ENCODE results near the gene ADAMTS9.

ADAMTS9 gene

GRCh38 chr3:64717872-64718613 is 30.2 kb upstream of the ADAMTS9 start:
- WGBS, 2 donors (ENCODE audit: extremely low coverage in 2 of 2, insufficient read length in 2 of 2, insufficient replicate concordance in 1 of 2) = no CpG with 5 or more reads among the region's 5 CpGs
- no peak overlapping the region for H3K9ac ChIP-seq (ENCODE audit: low read depth, low read length, poor library complexity)
- H3K79me1 ChIP-seq (ENCODE audit: low read depth, low read length) = no peaks in the 10 kb centered on the region
- no peak overlapping the region for H4K91ac ChIP-seq (ENCODE audit: low read depth, low read length, poor library complexity)
- H3K18ac ChIP-seq (ENCODE audit: low read length) = peak overlapping the region; percentile 11
- H3K27me3 ChIP-seq (ENCODE audit: control insufficient read depth in 3 of 3, insufficient read depth in 3 of 3, low read depth in 1 of 3, low read length in 3 of 3) = no peaks in the 10 kb centered on the region
- H3K4ac ChIP-seq (ENCODE audit: low read length) = no peak overlapping the region
- H3K36me3 ChIP-seq (replicated peaks in 1 of 2; ENCODE audit: control insufficient read depth in 2 of 2, insufficient read depth in 2 of 2, low read length in 2 of 2) = no peaks in the 10 kb centered on the region
- no peaks in the 10 kb centered on the region for H3K4me1 ChIP-seq (ENCODE audit: control insufficient read depth in 2 of 2, insufficient read depth in 1 of 2, low read depth in 1 of 2, low read length in 2 of 2)
- no peak overlapping the region for H2BK120ac ChIP-seq (ENCODE audit: low read depth, low read length)
- no peak overlapping the region for H3K23ac ChIP-seq (ENCODE audit: low read depth, low read length, poor library complexity)
- H2BK15ac ChIP-seq (ENCODE audit: low read length) = no peak overlapping the region
- H3K9me3 ChIP-seq (replicated peaks in 1 of 2; ENCODE audit: control insufficient read depth in 2 of 2, insufficient read depth in 1 of 2, low read depth in 1 of 2, low read length in 2 of 2) = no peaks in the 10 kb centered on the region
- DNase-seq (ENCODE audit: low spot score) = no peak
- H3K4me3 ChIP-seq (ENCODE audit: low read length in 2 of 2) = no peak overlapping the region
- H4K8ac ChIP-seq (ENCODE audit: low read depth, low read length) = no peak overlapping the region
- no peak overlapping the region for H3K14ac ChIP-seq (ENCODE audit: low read length)
- H2AK5ac ChIP-seq (ENCODE audit: low read depth, low read length) = no peak overlapping the region
- no peak overlapping the region for H2AFZ ChIP-seq (ENCODE audit: low read length)
- no peak overlapping the region for H2BK5ac ChIP-seq (ENCODE audit: low read length)
- no peak overlapping the region for H2BK12ac ChIP-seq (ENCODE audit: low read length)
- H3K27ac ChIP-seq (replicated peaks; ENCODE audit: low read length) = no peak overlapping the region
- H3K4me2 ChIP-seq (ENCODE audit: insufficient read depth, low read length, poor library complexity, severe bottlenecking) = no peak overlapping the region

GRCh38 chr3:64717411-64717810 is 29.6 kb upstream of the ADAMTS9 start:
- Histone ChIP-seq H3K4me2 (ENCODE audit: insufficient read depth, low read length, poor library complexity, severe bottlenecking) (no peak overlapping the region), H2AK5ac (ENCODE audit: low read depth, low read length) (no peak overlapping the region), H2AFZ (ENCODE audit: low read length) (no peak overlapping the region), H3K36me3 (replicated peaks in 1 of 2; ENCODE audit: control insufficient read depth in 2 of 2, insufficient read depth in 2 of 2, low read length in 2 of 2) (no peaks in the 10 kb centered on the region), H3K18ac (ENCODE audit: low read length) (no peak overlapping the region), H3K79me1 (ENCODE audit: low read depth, low read length) (no peaks in the 10 kb centered on the region), H3K4me3 (ENCODE audit: low read length in 2 of 2) (no peak overlapping the region), H3K4ac (ENCODE audit: low read length) (no peak overlapping the region), H4K91ac (ENCODE audit: low read depth, low read length, poor library complexity) (no peak overlapping the region), H4K8ac (ENCODE audit: low read depth, low read length) (no peak overlapping the region), H3K4me1 (ENCODE audit: control insufficient read depth in 2 of 2, insufficient read depth in 1 of 2, low read depth in 1 of 2, low read length in 2 of 2) (no peaks in the 10 kb centered on the region), H3K14ac (ENCODE audit: low read length) (no peak overlapping the region), H2BK12ac (ENCODE audit: low read length) (no peak overlapping the region), H3K9ac (ENCODE audit: low read depth, low read length, poor library complexity) (no peak overlapping the region), H2BK120ac (ENCODE audit: low read depth, low read length) (no peak overlapping the region), H2BK5ac (ENCODE audit: low read length) (no peak overlapping the region), H3K27ac (replicated peaks; ENCODE audit: low read length) (no peak overlapping the region), H3K27me3 (ENCODE audit: control insufficient read depth in 3 of 3, insufficient read depth in 3 of 3, low read depth in 1 of 3, low read length in 3 of 3) (no peaks in the 10 kb centered on the region), H3K23ac (ENCODE audit: low read depth, low read length, poor library complexity) (no peak overlapping the region), H2BK15ac (ENCODE audit: low read length) (no peak overlapping the region), H3K9me3 (replicated peaks in 1 of 2; ENCODE audit: control insufficient read depth in 2 of 2, insufficient read depth in 1 of 2, low read depth in 1 of 2, low read length in 2 of 2) (no peaks in the 10 kb centered on the region)
- no peak for DNase-seq (ENCODE audit: low spot score)
- no CpG with 5 or more reads among the region's 3 CpGs for WGBS, 2 donors (ENCODE audit: extremely low coverage in 2 of 2, insufficient read length in 2 of 2, insufficient replicate concordance in 1 of 2)

GRCh38 chr3:64716110-64716710 is 28.4 kb upstream of the ADAMTS9 start:
- H3K14ac ChIP-seq (ENCODE audit: low read length) = no peak overlapping the region
- H3K18ac ChIP-seq (ENCODE audit: low read length) = no peak overlapping the region
- H3K4me3 ChIP-seq (ENCODE audit: low read length in 2 of 2) = no peak overlapping the region
- H3K4me2 ChIP-seq (ENCODE audit: insufficient read depth, low read length, poor library complexity, severe bottlenecking) = no peak overlapping the region
- no peak for DNase-seq (ENCODE audit: low spot score)
- H2BK120ac ChIP-seq (ENCODE audit: low read depth, low read length) = no peak overlapping the region
- H3K79me1 ChIP-seq (ENCODE audit: low read depth, low read length) = no peaks in the 10 kb centered on the region
- H3K9me3 ChIP-seq (replicated peaks in 1 of 2; ENCODE audit: control insufficient read depth in 2 of 2, insufficient read depth in 1 of 2, low read depth in 1 of 2, low read length in 2 of 2) = no peaks in the 10 kb centered on the region
- H3K9ac ChIP-seq (ENCODE audit: low read depth, low read length, poor library complexity) = no peak overlapping the region
- no peak overlapping the region for H2BK15ac ChIP-seq (ENCODE audit: low read length)
- no CpG with 5 or more reads among the region's 8 CpGs for WGBS, 2 donors (ENCODE audit: extremely low coverage in 2 of 2, insufficient read length in 2 of 2, insufficient replicate concordance in 1 of 2)
- no peak overlapping the region for H4K8ac ChIP-seq (ENCODE audit: low read depth, low read length)
- H3K4ac ChIP-seq (ENCODE audit: low read length) = no peak overlapping the region
- H4K91ac ChIP-seq (ENCODE audit: low read depth, low read length, poor library complexity) = no peak overlapping the region
- H2BK12ac ChIP-seq (ENCODE audit: low read length) = no peak overlapping the region
- H2AK5ac ChIP-seq (ENCODE audit: low read depth, low read length) = no peak overlapping the region
- no peaks in the 10 kb centered on the region for H3K36me3 ChIP-seq (replicated peaks in 1 of 2; ENCODE audit: control insufficient read depth in 2 of 2, insufficient read depth in 2 of 2, low read length in 2 of 2)
- H3K4me1 ChIP-seq (ENCODE audit: control insufficient read depth in 2 of 2, insufficient read depth in 1 of 2, low read depth in 1 of 2, low read length in 2 of 2) = no peaks in the 10 kb centered on the region
- H3K27me3 ChIP-seq (ENCODE audit: control insufficient read depth in 3 of 3, insufficient read depth in 3 of 3, low read depth in 1 of 3, low read length in 3 of 3) = no peaks in the 10 kb centered on the region
- H3K27ac ChIP-seq (replicated peaks; ENCODE audit: low read length) = no peak overlapping the region
- no peak overlapping the region for H2AFZ ChIP-seq (ENCODE audit: low read length)
- no peak overlapping the region for H2BK5ac ChIP-seq (ENCODE audit: low read length)
- H3K23ac ChIP-seq (ENCODE audit: low read depth, low read length, poor library complexity) = no peak overlapping the region

- H3K27me3 ChIP-seq (ENCODE audit: control insufficient read depth in 3 of 3, insufficient read depth in 3 of 3, low read depth in 1 of 3, low read length in 3 of 3) = no peaks in the 10 kb centered on the region
- H3K4me1 ChIP-seq (ENCODE audit: control insufficient read depth in 2 of 2, insufficient read depth in 1 of 2, low read depth in 1 of 2, low read length in 2 of 2) = no peaks in the 10 kb centered on the region
- no peak overlapping the region for H3K23ac ChIP-seq (ENCODE audit: low read depth, low read length, poor library complexity)
- no peak overlapping the region for H4K91ac ChIP-seq (ENCODE audit: low read depth, low read length, poor library complexity)
- no peak overlapping the region for H2AK5ac ChIP-seq (ENCODE audit: low read depth, low read length)
- no peaks in the 10 kb centered on the region for H3K36me3 ChIP-seq (replicated peaks in 1 of 2; ENCODE audit: control insufficient read depth in 2 of 2, insufficient read depth in 2 of 2, low read length in 2 of 2)
- H3K4ac ChIP-seq (ENCODE audit: low read length) = no peak overlapping the region
- no peaks in the 10 kb centered on the region for H3K9me3 ChIP-seq (replicated peaks in 1 of 2; ENCODE audit: control insufficient read depth in 2 of 2, insufficient read depth in 1 of 2, low read depth in 1 of 2, low read length in 2 of 2)
- H3K79me1 ChIP-seq (ENCODE audit: low read depth, low read length) = no peaks in the 10 kb centered on the region
- H3K4me2 ChIP-seq (ENCODE audit: insufficient read depth, low read length, poor library complexity, severe bottlenecking) = no peak overlapping the region
- no peak overlapping the region for H2BK5ac ChIP-seq (ENCODE audit: low read length)
- DNase-seq (ENCODE audit: low spot score) = no peak
- no CpG with 5 or more reads among the region's 9 CpGs for WGBS, 2 donors (ENCODE audit: extremely low coverage in 2 of 2, insufficient read length in 2 of 2, insufficient replicate concordance in 1 of 2)
- H3K27ac ChIP-seq (replicated peaks; ENCODE audit: low read length) = no peak overlapping the region
- no peak overlapping the region for H3K9ac ChIP-seq (ENCODE audit: low read depth, low read length, poor library complexity)
- H3K4me3 ChIP-seq (ENCODE audit: low read length in 2 of 2) = no peak overlapping the region
- H2BK15ac ChIP-seq (ENCODE audit: low read length) = no peak overlapping the region
- no peak overlapping the region for H2AFZ ChIP-seq (ENCODE audit: low read length)
- no peak overlapping the region for H2BK12ac ChIP-seq (ENCODE audit: low read length)
- H4K8ac ChIP-seq (ENCODE audit: low read depth, low read length) = no peak overlapping the region
- H2BK120ac ChIP-seq (ENCODE audit: low read depth, low read length) = no peak overlapping the region
- H3K18ac ChIP-seq (ENCODE audit: low read length) = no peak overlapping the region
- no peak overlapping the region for H3K14ac ChIP-seq (ENCODE audit: low read length)
Observed at GRCh38 chr3:64715211-64715982, 27.6 kb upstream of the ADAMTS9 start.

All from neuronal stem cell (in vitro differentiated cells).